IMR-90 (cell line): ENCODE data around the gene TRIM37.

Source experiments
- CEBPB ChIP-seq: IDR thresholded peaks from 2 replicates; pipeline ENCODE4 v1.6.1; 2012; ENCODE audit warnings: low read depth, low read length, improper control_type of control experiment
- CHD1 ChIP-seq: IDR thresholded peaks from 2 replicates; pipeline ENCODE4 v1.6.1; 2012; ENCODE audit warnings: low read depth, low read length, improper control_type of control experiment
- CTCF ChIP-seq: conservative IDR thresholded peaks from 2 replicates; pipeline ENCODE4 v1.5.1; 2012; ENCODE audit warnings: mild to moderate bottlenecking, low read depth, low read length, improper control_type of control experiment

GRCh38 chr17:59121901-59122480 lies 15.3 kb upstream of the TRIM37 start:
- TF ChIP-seq CTCF: no peak
- no peak for TF ChIP-seq CHD1
- no peak for TF ChIP-seq CEBPB
